Endothelial cell of umbilical vein (primary cell): ENCODE measurements around the gene SPEF2. TPM values are rescaled to one million over a fixed set of nuclear protein-coding genes. Genes with fewer than 3 reads are reported as not detected.

Source experiments
- BruUV-seq: library from RNA; stranded (reverse); fragments of 400-500 nt; replicated peaks from 2 replicates; lab custom pipeline; 2021; lab: Mats Ljungman, UMichigan
- CTCF ChIA-PET: fragments of 300-600, 350-600 bp; sonication (Branson Sonifier 250); formaldehyde crosslinking; loops from one replicate; lab custom pipeline; 2021; ENCODE audit warnings: antibody characterized with exemption, inconsistent platforms; lab: Charles Lee
- POLR2A ChIA-PET: fragments of 300-600, 350-600 bp; sonication (Branson Sonifier 250); formaldehyde crosslinking; loops from one replicate; lab custom pipeline; 2021; ENCODE audit warnings: antibody characterized with exemption, inconsistent platforms; lab: Charles Lee
- DNase-seq: peaks from one replicate; pipeline ENCODE4 v3.0.0-alpha.2; 2011; ENCODE audit warnings: low read depth, low spot score
- FAIRE-seq: peaks from 2 replicates; lab custom pipeline; 2011; peaks lifted over from hg19 to GRCh38; lab: Jason Lieb, UNC
- H2AFZ ChIP-seq: 2 replicates; pipeline ENCODE4 v1.6.0; 2012; ENCODE audit warnings: low read depth, low read length, control low read depth, inconsistent platforms
- H3K27ac ChIP-seq: 2 replicates; pipeline ENCODE4 v1.5.1; 2011; ENCODE audit warnings: low read depth, mild to moderate bottlenecking, control low read depth, low read length, moderate library complexity; ENCODE audit not compliant: insufficient read depth
- H3K27me3 ChIP-seq, 2 experiments: 2 replicates each; pipeline versions ENCODE4 v1.6.0 to v1.6.1; 2011; ENCODE audit warnings: low read length in 2 of 2, mixed read lengths in 1 of 2; ENCODE audit not compliant: control insufficient read depth in 2 of 2, insufficient read depth in 2 of 2
- H3K36me3 ChIP-seq, 2 experiments: 2 replicates in 1 of 2; 3 replicates in 1 of 2; pipeline ENCODE4 v1.5.1; 2011; ENCODE audit warnings: low read length in 2 of 2, mild to moderate bottlenecking in 1 of 2, moderate library complexity in 1 of 2; ENCODE audit not compliant: control insufficient read depth in 2 of 2, insufficient read depth in 2 of 2; ENCODE audit errors: extremely low read depth in 1 of 2
- H3K4me1 ChIP-seq: 3 replicates; pipeline ENCODE4 v1.5.1; 2011; ENCODE audit warnings: mild to moderate bottlenecking, low read length; ENCODE audit not compliant: control insufficient read depth, insufficient read depth; ENCODE audit errors: extremely low read depth
- H3K4me2 ChIP-seq: 2 replicates; pipeline ENCODE4 v1.6.1; 2011; ENCODE audit warnings: low read length, control low read depth, mixed read lengths; ENCODE audit not compliant: insufficient read depth
- H3K4me3 ChIP-seq, 3 experiments: fragments of 200-600 bp in 1 of 3; sonication (generic), shearing (Covaris generic) in 1 of 3; replicated peaks in 1 of 3; 2 replicates each; pipeline ENCODE4 v1.5.1; 2011 to 2016; ENCODE audit warnings: control low read depth in 3 of 3, low read length in 3 of 3, mild to moderate bottlenecking in 2 of 3, inconsistent platforms in 1 of 3, low read depth in 1 of 3, moderate library complexity in 1 of 3; ENCODE audit not compliant: insufficient read depth in 1 of 3
- H3K79me2 ChIP-seq: 2 replicates; pipeline ENCODE4 v1.6.0; 2012; ENCODE audit warnings: low read length, inconsistent platforms; ENCODE audit not compliant: control insufficient read depth, insufficient read depth
- H3K9ac ChIP-seq: replicated peaks from 2 replicates; pipeline ENCODE3; 2011; ENCODE audit warnings: low read length, control low read depth; ENCODE audit not compliant: insufficient read depth; ENCODE audit errors: extremely low read depth
- H3K9me1 ChIP-seq: replicated peaks from 3 replicates; pipeline ENCODE4 v1.6.0; 2011; ENCODE audit warnings: mild to moderate bottlenecking, low read length; ENCODE audit not compliant: control insufficient read depth, insufficient read depth; ENCODE audit errors: extremely low read depth
- H3K9me3 ChIP-seq: replicated peaks from 2 replicates; pipeline ENCODE4 v1.5.1; 2012; ENCODE audit warnings: low read length, inconsistent platforms; ENCODE audit not compliant: control insufficient read depth, insufficient read depth
- H4K20me1 ChIP-seq: replicated peaks from 2 replicates; pipeline ENCODE3; 2011; ENCODE audit warnings: mild to moderate bottlenecking, low read length; ENCODE audit not compliant: control insufficient read depth, insufficient read depth; ENCODE audit errors: extremely low read depth
- EZH2 ChIP-seq: IDR thresholded peaks from 2 replicates; pipeline ENCODE4 v1.6.1; 2012; ENCODE audit warnings: borderline replicate concordance, low read depth, mild to moderate bottlenecking, moderate library complexity, low read length, inconsistent platforms; ENCODE audit not compliant: severe bottlenecking
- FOS ChIP-seq: IDR thresholded peaks from 2 replicates; pipeline ENCODE4 v1.6.1; 2011; ENCODE audit warnings: mild to moderate bottlenecking, low read length, moderate library complexity, borderline replicate concordance; ENCODE audit not compliant: insufficient read depth
- GATA2 ChIP-seq: IDR thresholded peaks from 2 replicates; pipeline ENCODE4 v1.7.0; 2011; ENCODE audit warnings: low read depth, mild to moderate bottlenecking, moderate library complexity, mixed read lengths, low read length; ENCODE audit not compliant: insufficient read length, insufficient read depth
- JUN ChIP-seq: IDR thresholded peaks from 2 replicates; pipeline ENCODE4 v1.6.1; 2011; ENCODE audit warnings: borderline replicate concordance, low read depth; ENCODE audit not compliant: insufficient read length, insufficient read depth
- MYC ChIP-seq: IDR thresholded peaks from one replicate; pipeline ENCODE4 v1.6.1; 2011; ENCODE audit warnings: mild to moderate bottlenecking, low read depth, low read length
- POLR2A ChIP-seq: IDR thresholded peaks from 2 replicates; pipeline ENCODE4 v1.6.1; 2012; ENCODE audit warnings: low read depth, mild to moderate bottlenecking, control low read depth, low read length
- POLR2AphosphoS5 ChIP-seq: IDR thresholded peaks from 2 replicates; pipeline ENCODE4 v1.6.1; 2012; ENCODE audit warnings: low read depth, mild to moderate bottlenecking, control low read depth, low read length, moderate library complexity; ENCODE audit not compliant: insufficient read depth
- dilution Hi-C: fragments of 300-500 bp; cut with MboI; formaldehyde crosslinking; loops from one replicate; pipeline ENCODE4 v1.15.0; 2019; ENCODE audit warnings: low sequenced_read_pairs; ENCODE audit not compliant: extremely low pct_ligation_motif_present
- intact Hi-C: fragments of 100-400 bp; cut with micrococcal nuclease; formaldehyde crosslinking; loops from one replicate; pipeline ENCODE4 v1.10.0; 2022
- polyA plus RNA-seq, 4 experiments: library from polyadenylated mRNA; depleted of rRNA in 3 of 4; stranded (reverse) in 3 of 4; unstranded in 1 of 4; fragments of >200 nt; gene quantifications; 2 replicates each; pipeline versions ENCODE4 v1.2.1 to v1.2.3, GENCODE V29; 2011 to 2012; ENCODE audit warnings: missing spikeins in 1 of 4
- total RNA-seq: library from RNA; stranded (reverse); gene quantifications from 2 replicates; pipeline ENCODE4 v1.2.3, GENCODE V29; 2021
- TF ChIP-seq, protein P1 (sequence below): IDR thresholded peaks from 2 replicates; pipeline ENCODE4 v1.6.1; 2011; ENCODE audit not compliant: insufficient read depth, insufficient read length
- TF ChIP-seq, protein P2 (sequence below), 2 donors: IDR thresholded peaks; 1 replicate in 1 of 2; 2 replicates in 1 of 2; pipeline ENCODE4 v1.5.1; 2011; ENCODE audit warnings: low read length in 2 of 2, mild to moderate bottlenecking in 2 of 2, moderate library complexity in 2 of 2, control low read depth in 1 of 2, inconsistent platforms in 1 of 2, low read depth in 1 of 2; ENCODE audit not compliant: insufficient read depth in 1 of 2; ENCODE audit errors: extremely low read depth in 1 of 2

Gene SPEF2
- total and polyA plus RNA-seq, 2 donors (not counting 3 experiments of a cell fraction or from before 2014, with no cell fraction given), result 0.28 to 0.73 TPM

GRCh38 chr5:35664584-35664983 lies 46.9 kb downstream of the SPEF2 start:
- H3K4me3 ChIP-seq, result no peak overlapping the region
- H3K27ac ChIP-seq, result no peak overlapping the region
- no peak overlapping the region for H3K4me2 ChIP-seq
- CTCF ChIA-PET, result interaction anchor here (0.7 to 1.8 kb wide), 2 partner anchors 13 to 262 kb away, joined by 3 to 7 read pairs; no protein-coding TSS in a partner anchor
- FAIRE-seq (no peak), DNase-seq (no peak)
- BruUV-seq, result no TSS peak
- POLR2A ChIA-PET, result no interaction called here
- H3K4me1 ChIP-seq, result no peaks in the 10 kb centered on the region
- H2AFZ ChIP-seq, result no peak overlapping the region
- no peaks in the 10 kb centered on the region for H3K9me1 ChIP-seq
- H3K9me3 ChIP-seq, result no peaks in the 10 kb centered on the region
- no peaks in the 10 kb centered on the region for H3K36me3 ChIP-seq
- intact Hi-C loops (no loop called here), dilution Hi-C loops (no loop called here)
- H3K79me2 ChIP-seq, result no peaks in the 10 kb centered on the region
- H3K27me3 ChIP-seq, result no peaks in the 10 kb centered on the region
- H4K20me1 ChIP-seq, result no peaks in the 10 kb centered on the region
- TF ChIP-seq, protein P1, sequence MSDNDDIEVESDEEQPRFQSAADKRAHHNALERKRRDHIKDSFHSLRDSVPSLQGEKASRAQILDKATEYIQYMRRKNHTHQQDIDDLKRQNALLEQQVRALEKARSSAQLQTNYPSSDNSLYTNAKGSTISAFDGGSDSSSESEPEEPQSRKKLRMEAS, result no peak
- TF ChIP-seq, protein P2, sequence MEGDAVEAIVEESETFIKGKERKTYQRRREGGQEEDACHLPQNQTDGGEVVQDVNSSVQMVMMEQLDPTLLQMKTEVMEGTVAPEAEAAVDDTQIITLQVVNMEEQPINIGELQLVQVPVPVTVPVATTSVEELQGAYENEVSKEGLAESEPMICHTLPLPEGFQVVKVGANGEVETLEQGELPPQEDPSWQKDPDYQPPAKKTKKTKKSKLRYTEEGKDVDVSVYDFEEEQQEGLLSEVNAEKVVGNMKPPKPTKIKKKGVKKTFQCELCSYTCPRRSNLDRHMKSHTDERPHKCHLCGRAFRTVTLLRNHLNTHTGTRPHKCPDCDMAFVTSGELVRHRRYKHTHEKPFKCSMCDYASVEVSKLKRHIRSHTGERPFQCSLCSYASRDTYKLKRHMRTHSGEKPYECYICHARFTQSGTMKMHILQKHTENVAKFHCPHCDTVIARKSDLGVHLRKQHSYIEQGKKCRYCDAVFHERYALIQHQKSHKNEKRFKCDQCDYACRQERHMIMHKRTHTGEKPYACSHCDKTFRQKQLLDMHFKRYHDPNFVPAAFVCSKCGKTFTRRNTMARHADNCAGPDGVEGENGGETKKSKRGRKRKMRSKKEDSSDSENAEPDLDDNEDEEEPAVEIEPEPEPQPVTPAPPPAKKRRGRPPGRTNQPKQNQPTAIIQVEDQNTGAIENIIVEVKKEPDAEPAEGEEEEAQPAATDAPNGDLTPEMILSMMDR (IDR thresholded peaks at IDR 0.05; ENCODE audit: extremely low read depth in 1 of 2, insufficient read depth in 1 of 2, low read depth in 1 of 2, low read length in 2 of 2), result no peak
- TF ChIP-seq GATA2 (no peak), MYC (no peak), EZH2 (no peak), POLR2AphosphoS5 (no peak), POLR2A (no peak), FOS (no peak), JUN (no peak)
- no peak overlapping the region for H3K9ac ChIP-seq
